Mucosa of rectum (tissue), 2 donors: ENCODE data around the gene INPPL1.

ENCODE experiments used
- H3K27ac ChIP-seq, 2 donors: one replicate each; pipeline ENCODE4 v1.7.0; 2013; ENCODE audit warnings: inconsistent platforms in 2 of 2, low read depth in 2 of 2, low read length in 2 of 2
- H3K27me3 ChIP-seq, 2 donors: one replicate each; pipeline ENCODE4 v1.7.0; 2013; ENCODE audit warnings: low read length in 2 of 2; ENCODE audit not compliant: control insufficient read depth in 2 of 2, insufficient read depth in 2 of 2
- H3K36me3 ChIP-seq, 2 donors: one replicate each; pipeline ENCODE4 v1.7.0; 2013; ENCODE audit warnings: low read length in 2 of 2; ENCODE audit not compliant: control insufficient read depth in 2 of 2, insufficient read depth in 2 of 2
- H3K4me1 ChIP-seq, 2 donors: one replicate each; pipeline ENCODE4 v1.7.0; 2013; ENCODE audit warnings: low read length in 2 of 2, mild to moderate bottlenecking in 1 of 2; ENCODE audit not compliant: control insufficient read depth in 2 of 2, insufficient read depth in 2 of 2
- H3K4me3 ChIP-seq, 2 donors: one replicate each; pipeline ENCODE4 v1.7.0; 2013; ENCODE audit warnings: low read length in 2 of 2
- H3K9ac ChIP-seq, 2 donors: one replicate each; pipeline ENCODE4 v1.7.0; 2013; ENCODE audit warnings: low read length in 2 of 2, low read depth in 1 of 2, mild to moderate bottlenecking in 1 of 2
- H3K9me3 ChIP-seq, 2 donors: one replicate each; pipeline ENCODE4 v1.7.0; 2013; ENCODE audit warnings: low read length in 2 of 2; ENCODE audit not compliant: control insufficient read depth in 2 of 2
- donor health status: healthy.
- donor health status: Normal muscosa, but diverticular disease.

INPPL1 gene

GRCh38 chr11:72243173-72244059 is 18.8 kb downstream of the INPPL1 start:
- Histone ChIP-seq H3K9me3 (no peaks in the 10 kb centered on the region), H3K9ac (no peak overlapping the region), H3K4me1 (peaks cover 20 to 21% of the 10 kb centered on the region in 2 donors), H3K27ac (no peak overlapping the region), H3K4me3 (no peak overlapping the region), H3K27me3 (peaks cover 50 to 55% of the 10 kb centered on the region in 2 donors), H3K36me3 (no peaks in the 10 kb centered on the region)

- no peak within 1 kb of the TSS for H3K4me3 ChIP-seq
- H3K9ac ChIP-seq: no peak within 1 kb of the TSS
- H3K27me3 ChIP-seq: peaks cover 54 to 55% of the 10 kb centered on the region in 2 donors
- H3K27ac ChIP-seq: no peak within 1 kb of the TSS
- H3K36me3 ChIP-seq: no peaks in the 10 kb centered on the region
- H3K9me3 ChIP-seq: no peaks in the 10 kb centered on the region
- peaks cover 15 to 17% of the 10 kb centered on the region in 2 donors for H3K4me1 ChIP-seq
These were observed 19.4 kb downstream of the INPPL1 start, which contains the start of gene PHOX2A for GRCh38 chr11:72244060-72244360. Gene PHOX2A (minus strand): TSS chr11:72244176. CDS start chr11:72244004, 172 bp downstream.

GRCh38 chr11:72244361-72245262 is 20.0 kb downstream of the INPPL1 start:
- Histone ChIP-seq H3K27ac (no peak overlapping the region), H3K36me3 (no peaks in the 10 kb centered on the region), H3K4me3 (no peak overlapping the region), H3K4me1 (peaks cover 9 to 11% of the 10 kb centered on the region in 2 donors), H3K9me3 (no peaks in the 10 kb centered on the region), H3K9ac (no peak overlapping the region), H3K27me3 (peaks cover 54 to 55% of the 10 kb centered on the region in 2 donors)

GRCh38 chr11:72245263-72245816 is 20.8 kb downstream of the INPPL1 start:
- H3K4me1 ChIP-seq: peaks cover 5 to 6% of the 10 kb centered on the region in 2 donors
- H3K9me3 ChIP-seq: no peaks in the 10 kb centered on the region
- no peak overlapping the region for H3K4me3 ChIP-seq
- H3K27ac ChIP-seq: no peak overlapping the region
- no peak overlapping the region for H3K9ac ChIP-seq
- no peaks in the 10 kb centered on the region for H3K36me3 ChIP-seq
- H3K27me3 ChIP-seq: peaks cover 53 to 54% of the 10 kb centered on the region in 2 donors

DNA sequence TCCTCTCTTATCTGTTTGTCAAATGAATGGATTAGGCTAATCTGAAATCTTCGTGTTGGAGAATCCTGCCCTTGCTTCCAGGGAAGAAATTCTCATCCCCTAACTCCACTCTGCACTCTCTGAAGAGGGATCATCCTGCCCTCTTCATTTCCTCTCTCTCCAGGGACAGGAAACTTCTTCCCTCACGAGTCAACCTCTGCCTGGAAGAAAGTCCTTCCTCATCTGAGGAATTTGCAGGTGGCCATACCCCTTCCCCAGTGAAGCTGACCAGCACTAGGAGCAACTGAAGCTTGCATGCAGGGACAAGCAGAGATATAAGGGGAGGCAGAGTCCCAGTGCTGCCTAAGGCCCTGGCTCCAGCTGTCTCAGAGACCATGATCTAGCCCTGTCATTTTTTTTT is 23.0 kb downstream of the INPPL1 start:
- Histone ChIP-seq H3K9me3 (no peaks in the 10 kb centered on the region), H3K9ac (no peak overlapping the region), H3K27me3 (peaks cover 40 to 42% of the 10 kb centered on the region in 2 donors)

GRCh38 chr11:72249961-72250360 is 25.4 kb downstream of the INPPL1 start:
- H3K9ac ChIP-seq: no peak overlapping the region
- no peaks in the 10 kb centered on the region for H3K36me3 ChIP-seq
- H3K4me1 ChIP-seq: no peaks in the 10 kb centered on the region
- no peak overlapping the region for H3K27ac ChIP-seq
- no peak overlapping the region for H3K4me3 ChIP-seq
- peaks cover 26 to 31% of the 10 kb centered on the region in 2 donors for H3K27me3 ChIP-seq
- H3K9me3 ChIP-seq: no peaks in the 10 kb centered on the region

More for the DNA sequence above, 23.0 kb downstream of the INPPL1 start:
- Histone ChIP-seq H3K36me3 (no peaks in the 10 kb centered on the region), H3K4me3 (no peak overlapping the region), H3K27ac (no peak overlapping the region), H3K4me1 (no peaks in the 10 kb centered on the region)

- Histone ChIP-seq H3K27me3 (peaks cover 19 to 22% of the 10 kb centered on the region in 2 donors), H3K27ac (no peak overlapping the region), H3K4me1 (no peaks in the 10 kb centered on the region), H3K9me3 (no peaks in the 10 kb centered on the region), H3K36me3 (no peaks in the 10 kb centered on the region), H3K9ac (no peak overlapping the region), H3K4me3 (no peak overlapping the region)
These were observed 26.3 kb downstream of the INPPL1 start for GRCh38 chr11:72250661-72251464.

DNA sequence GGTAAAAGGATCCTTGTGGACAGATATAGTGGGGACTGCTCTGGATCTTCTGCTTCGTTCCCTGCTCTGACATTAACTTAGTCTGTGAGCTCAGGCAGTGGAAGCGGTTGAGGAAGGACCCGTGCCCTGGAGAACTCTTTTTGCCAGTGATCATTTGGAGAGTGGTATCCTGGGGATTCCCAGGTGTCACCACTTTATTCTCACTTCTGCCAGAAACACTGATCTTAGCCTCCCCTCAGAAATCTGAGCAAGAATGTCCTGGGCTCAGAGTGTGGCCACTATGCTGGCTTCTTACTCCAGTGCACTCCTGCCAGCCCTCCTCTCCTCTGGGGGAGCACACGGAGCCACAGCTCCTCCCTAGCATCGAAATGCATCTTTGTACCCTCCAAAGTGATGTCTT is 27.0 kb downstream of the INPPL1 start:
- Histone ChIP-seq H3K4me3 (no peak overlapping the region), H3K36me3 (no peaks in the 10 kb centered on the region), H3K9me3 (no peaks in the 10 kb centered on the region), H3K9ac (no peak overlapping the region), H3K27ac (no peak overlapping the region), H3K27me3 (peaks cover 14 to 19% of the 10 kb centered on the region in 2 donors), H3K4me1 (no peaks in the 10 kb centered on the region)

GRCh38 chr11:72253392-72253791 is 28.8 kb downstream of the INPPL1 start:
- no peaks in the 10 kb centered on the region for H3K4me1 ChIP-seq
- no peak overlapping the region for H3K9ac ChIP-seq
- H3K9me3 ChIP-seq: no peaks in the 10 kb centered on the region
- no peak overlapping the region for H3K4me3 ChIP-seq
- H3K27ac ChIP-seq: no peak overlapping the region
- no peaks in the 10 kb centered on the region for H3K36me3 ChIP-seq
- H3K27me3 ChIP-seq: peaks cover 6 to 7% of the 10 kb centered on the region in 2 donors
